ENCODE data around the gene GPR12. TPM values are rescaled to one million over a fixed set of nuclear protein-coding genes. Genes with fewer than 3 reads are reported as not detected.

Gene GPR12, protein sequence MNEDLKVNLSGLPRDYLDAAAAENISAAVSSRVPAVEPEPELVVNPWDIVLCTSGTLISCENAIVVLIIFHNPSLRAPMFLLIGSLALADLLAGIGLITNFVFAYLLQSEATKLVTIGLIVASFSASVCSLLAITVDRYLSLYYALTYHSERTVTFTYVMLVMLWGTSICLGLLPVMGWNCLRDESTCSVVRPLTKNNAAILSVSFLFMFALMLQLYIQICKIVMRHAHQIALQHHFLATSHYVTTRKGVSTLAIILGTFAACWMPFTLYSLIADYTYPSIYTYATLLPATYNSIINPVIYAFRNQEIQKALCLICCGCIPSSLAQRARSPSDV
- under 1 TPM in 1 of 3 donors, not detected in 2; 0.11 TPM for polyA plus RNA-seq

DNA sequence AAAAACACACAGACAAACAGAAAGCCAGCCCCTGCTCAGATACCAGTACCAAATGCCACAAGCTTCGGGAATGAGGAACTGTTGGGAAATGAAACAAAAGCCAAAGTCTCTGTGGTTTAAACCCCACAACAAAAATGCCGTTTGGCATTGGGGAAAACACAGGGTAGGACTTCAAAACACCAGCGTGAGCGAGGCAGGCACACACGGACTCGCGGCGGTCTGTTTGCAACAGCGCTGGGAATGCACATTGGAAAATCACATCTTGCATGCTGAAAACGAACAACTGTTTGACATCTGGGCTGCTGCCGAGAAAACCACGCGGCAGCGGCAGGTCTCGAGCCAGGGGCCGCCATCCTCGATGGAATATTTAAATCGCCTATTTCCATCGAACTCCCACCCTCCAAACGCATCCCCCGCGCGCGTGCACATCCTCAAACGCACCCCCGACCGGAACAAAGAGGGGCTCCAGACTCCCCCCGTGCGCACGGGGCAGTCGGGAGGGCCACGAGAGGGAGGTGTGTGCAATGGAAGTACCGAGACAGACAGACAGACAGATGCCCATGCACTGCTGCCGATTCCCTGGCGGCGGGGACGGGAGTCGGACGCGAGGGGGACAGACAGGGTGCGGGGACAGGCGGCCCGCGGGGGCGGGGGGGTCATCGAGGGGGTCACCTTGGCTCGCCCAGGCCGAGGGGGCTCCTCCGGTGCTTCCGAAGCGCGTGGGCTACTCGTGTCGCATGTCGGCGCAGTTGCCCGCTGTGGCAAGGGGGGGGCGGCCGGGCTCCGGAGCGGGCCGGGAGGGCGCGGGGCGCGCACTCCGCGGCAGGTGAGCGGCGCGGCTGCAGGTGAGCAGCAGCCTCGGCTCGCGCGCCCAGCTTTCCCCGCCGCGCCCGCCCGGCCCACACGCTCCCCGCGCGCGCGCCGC is at the start of gene GPR12:
Gene GPR12 (minus strand): TSS at position 880 of the 925 bp plus-strand sequence. CDS start 959 bp downstream, outside the sequence.
- Mint-ChIP-seq H3K36me3 (no peaks in the 10 kb centered on the region), H3K27me3 (ENCODE audit: low read depth in 3 of 3) (peaks cover 21 to 25% (median 24%) of the 10 kb centered on the region in 3 donors), H3K4me1 (peaks cover 12 to 17% of the 10 kb centered on the region in 2 donors), H3K27ac (no peak within 1 kb of the TSS), H3K4me3 (peak within 1 kb of the TSS; percentile 61 to 80 (median 74)), H3K9me3 (peaks cover 0 to 6% (median 0%) of the 10 kb centered on the region in 6 donors)
- DNase-seq, result no peak

DNA sequence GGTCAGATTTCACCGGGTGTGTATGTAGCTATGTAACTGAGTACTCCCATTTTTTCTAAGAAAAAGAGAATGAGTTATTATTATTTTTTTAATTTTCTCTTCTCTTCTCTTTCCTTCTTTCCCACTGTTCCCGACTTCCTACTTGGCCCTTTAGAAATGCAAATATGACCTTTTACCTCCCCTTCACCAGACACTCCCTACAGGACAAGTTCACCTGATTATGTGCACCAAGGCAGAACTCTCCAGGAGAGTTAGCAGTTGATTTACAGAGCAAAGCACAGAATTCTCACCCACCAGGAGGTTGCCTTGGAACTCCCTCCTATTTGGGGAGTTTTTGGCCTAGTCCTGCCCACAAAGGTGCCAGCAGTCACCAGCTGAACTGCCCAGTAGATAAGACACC is 49.5 kb upstream of the GPR12 start:
- Mint-ChIP-seq H3K27me3 (ENCODE audit: low read depth in 3 of 3) (peaks cover 10 to 34% (median 11%) of the 10 kb centered on the region in 3 donors), H3K9me3 (peaks cover 0 to 3% (median 0%) of the 10 kb centered on the region in 6 donors), H3K27ac (no peak overlapping the region), H3K36me3 (peaks cover 0 to 3% (median 0%) of the 10 kb centered on the region in 3 donors), H3K4me3 (no peak overlapping the region), H3K4me1 (no peaks in the 10 kb centered on the region)
- DNase-seq, result no peak

DNA sequence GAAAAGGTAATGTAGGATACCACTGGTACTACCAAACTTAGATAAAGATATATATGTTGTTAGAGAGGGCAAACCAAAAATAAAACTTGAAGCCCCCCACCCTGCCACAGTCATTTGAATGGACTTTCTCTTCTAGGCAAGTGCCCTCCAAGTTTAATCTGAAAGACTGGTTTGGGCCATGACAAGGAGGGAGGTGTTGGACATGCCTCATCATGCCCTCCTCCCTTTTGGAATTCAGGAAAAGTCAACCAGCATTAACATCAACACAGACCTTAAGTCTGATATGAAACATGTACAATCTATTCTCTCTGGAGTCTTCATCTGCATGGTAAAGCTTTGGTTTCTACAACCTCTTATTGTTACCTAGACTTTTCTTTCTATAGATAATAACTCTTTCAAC is 46.3 kb upstream of the GPR12 start:
- H3K4me3 Mint-ChIP-seq, result no peak overlapping the region
- no peak for DNase-seq
- H3K27me3 Mint-ChIP-seq (ENCODE audit: low read depth in 3 of 3), result peaks cover 6 to 42% (median 15%) of the 10 kb centered on the region in 3 donors
- H3K36me3 Mint-ChIP-seq, result peaks cover 0 to 3% (median 0%) of the 10 kb centered on the region in 3 donors
- peaks cover 0 to 9% (median under 1%) of the 10 kb centered on the region in 6 donors for H3K9me3 Mint-ChIP-seq
- no peaks in the 10 kb centered on the region for H3K4me1 Mint-ChIP-seq
- no peak overlapping the region for H3K27ac Mint-ChIP-seq

DNA sequence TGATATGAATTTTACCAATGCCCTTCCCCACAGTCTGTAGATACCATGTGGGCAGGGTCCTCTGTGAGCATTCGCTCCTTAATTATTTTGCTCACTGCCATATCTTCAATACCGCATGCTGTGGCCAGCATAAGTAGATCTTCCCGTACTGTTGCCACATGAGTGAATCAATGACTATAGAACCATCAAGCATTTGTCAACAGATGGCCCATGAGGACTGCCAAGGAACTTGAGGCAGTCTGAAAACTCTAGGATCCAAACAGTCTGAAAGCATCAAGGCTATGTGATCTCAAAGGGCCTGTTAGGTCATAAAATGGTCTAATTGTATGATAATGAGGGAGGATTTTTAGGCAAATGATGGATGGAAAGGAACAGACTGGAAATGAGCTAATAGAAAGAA is 27.4 kb upstream of the GPR12 start:
- no peak for DNase-seq
- Mint-ChIP-seq H3K36me3 (no peaks in the 10 kb centered on the region), H3K27me3 (ENCODE audit: low read depth in 3 of 3) (peaks cover 0 to 4% (median 2%) of the 10 kb centered on the region in 3 donors), H3K9me3 (no peaks in the 10 kb centered on the region), H3K27ac (no peak overlapping the region), H3K4me1 (peaks cover 22 to 23% of the 10 kb centered on the region in 2 donors), H3K4me3 (no peak overlapping the region)

DNA sequence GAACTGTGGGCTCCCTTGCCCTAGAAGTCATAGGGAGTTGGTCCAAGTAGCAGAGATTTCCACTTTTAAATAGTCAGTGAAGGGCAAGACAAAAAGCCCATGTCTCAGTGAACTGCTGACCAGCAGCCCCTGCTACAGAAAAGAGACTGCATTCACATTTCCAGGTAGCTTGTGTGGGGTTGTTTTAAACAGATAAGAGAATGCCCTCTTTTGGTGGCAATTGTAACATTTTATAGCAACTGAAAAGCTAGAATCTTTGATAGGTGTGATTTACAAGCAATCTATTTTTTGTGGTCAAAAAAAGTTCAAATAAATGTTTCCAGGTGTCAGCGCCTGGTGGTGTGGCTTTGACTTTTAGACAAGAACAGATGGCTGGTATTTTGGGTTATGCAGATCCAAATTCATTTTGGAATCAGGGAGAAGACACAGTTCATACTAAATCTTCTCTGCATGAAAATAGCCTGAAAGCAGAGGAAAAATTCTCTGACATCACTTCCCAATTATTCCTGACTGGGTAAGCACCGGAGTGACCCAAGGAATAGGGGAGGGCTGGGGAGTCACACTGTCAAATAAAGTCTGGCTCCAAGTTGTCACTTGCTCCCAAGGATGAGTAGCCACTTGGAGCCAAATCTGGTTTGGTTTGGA is 26.2 kb upstream of the GPR12 start:
- Mint-ChIP-seq H3K36me3 (no peaks in the 10 kb centered on the region), H3K4me1 (peaks cover 22 to 23% of the 10 kb centered on the region in 2 donors), H3K27me3 (ENCODE audit: low read depth in 3 of 3) (peaks cover 0 to 4% (median 2%) of the 10 kb centered on the region in 3 donors), H3K9me3 (no peaks in the 10 kb centered on the region), H3K27ac (no peak overlapping the region), H3K4me3 (peak overlapping the region in 2 of 5 donors; percentile 85 to 88)
- DNase-seq, result no peak

DNA sequence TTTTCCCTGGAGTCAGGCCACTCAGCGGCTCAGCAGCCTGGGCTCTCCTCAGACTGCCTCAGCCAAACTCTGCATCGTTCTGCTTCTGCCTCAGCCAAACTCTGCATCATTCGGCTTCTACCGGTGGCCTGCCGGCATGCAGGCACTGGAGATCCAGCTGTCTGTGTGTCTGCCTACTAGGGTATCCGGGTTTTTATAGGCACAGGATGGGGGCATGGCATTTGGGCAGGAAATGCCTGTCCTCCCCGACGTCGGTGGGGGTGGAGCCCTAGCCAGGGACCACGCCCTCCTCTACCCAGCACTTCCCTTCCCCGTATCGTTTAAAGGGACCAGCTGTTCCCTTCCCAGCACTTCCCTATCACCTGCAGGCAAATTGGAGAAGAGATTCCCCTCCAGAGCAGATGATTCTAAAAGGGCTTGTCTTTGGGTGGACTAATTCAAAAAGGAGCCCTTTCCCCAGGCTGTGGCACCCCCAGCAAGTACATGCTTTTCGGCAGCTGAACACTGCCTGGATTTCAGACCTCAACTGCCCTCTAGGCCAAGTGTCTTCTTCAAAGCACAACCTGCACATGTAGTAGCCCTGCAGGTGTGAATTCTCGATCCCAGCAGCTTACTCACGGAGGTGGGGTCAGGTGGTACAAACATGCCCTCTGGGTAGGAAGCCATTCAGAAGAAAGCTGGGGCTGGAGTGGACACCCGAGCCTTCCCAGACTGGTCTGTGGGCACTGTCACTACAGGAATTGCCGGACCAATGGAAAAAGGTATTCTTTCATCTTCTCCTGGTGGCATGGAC is 25.4 kb upstream of the GPR12 start:
- peak overlapping the region; percentile 29 to 89 (median 65) for H3K27ac Mint-ChIP-seq
- H3K4me3 Mint-ChIP-seq, result peak overlapping the region; percentile 83 to 94 (median 88)
- H3K4me1 Mint-ChIP-seq, result peaks cover 22 to 23% of the 10 kb centered on the region in 2 donors
- DNase-seq, result peak; percentile 56 to 68 (median 60)
- H3K36me3 Mint-ChIP-seq, result no peaks in the 10 kb centered on the region
- H3K27me3 Mint-ChIP-seq (ENCODE audit: low read depth in 3 of 3), result peaks cover 2 to 6% (median 4%) of the 10 kb centered on the region in 3 donors
- no peaks in the 10 kb centered on the region for H3K9me3 Mint-ChIP-seq

DNA sequence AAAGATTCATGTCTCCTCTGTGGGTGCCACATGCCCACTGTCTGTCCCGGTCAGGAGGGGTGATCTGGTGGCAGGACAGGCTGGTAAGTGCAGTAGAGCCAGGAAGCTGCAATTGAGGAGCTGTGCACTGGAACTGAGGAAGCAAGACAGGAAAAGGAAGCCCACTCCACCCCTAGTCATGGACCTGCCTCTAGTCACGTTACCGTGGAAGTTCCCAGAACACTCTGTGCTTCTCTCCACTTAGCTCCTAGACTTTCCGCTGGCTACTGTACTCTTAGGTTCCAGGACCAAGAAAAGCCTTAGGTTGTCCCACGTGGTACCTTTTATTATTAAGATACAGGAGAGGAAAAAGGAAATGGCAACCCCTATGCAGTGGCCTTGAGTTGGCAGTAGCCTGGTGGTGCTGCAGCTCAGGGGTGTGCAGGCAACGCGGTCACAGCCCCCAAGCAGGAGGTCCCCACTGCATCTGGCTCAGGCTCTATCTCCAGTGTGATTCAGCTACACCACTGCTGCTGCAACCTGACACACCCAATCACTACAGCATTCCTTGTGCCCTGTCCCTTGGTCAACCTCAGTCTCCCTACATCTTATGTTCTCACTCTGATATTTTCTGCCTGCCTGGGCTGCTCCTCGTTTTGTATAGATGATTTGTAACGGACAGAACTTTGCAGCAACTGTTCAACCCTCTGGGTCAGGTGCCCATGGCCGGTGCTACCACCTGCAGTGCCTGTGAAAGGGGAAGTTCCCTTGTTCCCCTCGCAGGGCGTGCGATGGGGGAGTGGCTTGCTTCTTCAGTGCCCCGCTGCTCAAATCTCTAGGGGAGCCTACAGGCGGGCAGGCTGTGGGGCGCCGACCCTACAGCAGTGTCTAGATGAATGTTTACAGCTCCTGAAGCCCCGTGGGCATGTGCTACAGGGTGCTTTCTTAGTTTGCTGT is 24.4 kb upstream of the GPR12 start:
- Mint-ChIP-seq H3K36me3 (no peaks in the 10 kb centered on the region), H3K9me3 (no peaks in the 10 kb centered on the region), H3K4me3 (peak overlapping the region; percentile 83 to 94 (median 88)), H3K4me1 (peaks cover 22 to 23% of the 10 kb centered on the region in 2 donors), H3K27ac (peak overlapping the region; percentile 3 to 79 (median 52)), H3K27me3 (ENCODE audit: low read depth in 3 of 3) (peaks cover 0 to 6% (median 4%) of the 10 kb centered on the region in 3 donors)
- DNase-seq, result peak in 1 of 3 donors; percentile 18

DNA sequence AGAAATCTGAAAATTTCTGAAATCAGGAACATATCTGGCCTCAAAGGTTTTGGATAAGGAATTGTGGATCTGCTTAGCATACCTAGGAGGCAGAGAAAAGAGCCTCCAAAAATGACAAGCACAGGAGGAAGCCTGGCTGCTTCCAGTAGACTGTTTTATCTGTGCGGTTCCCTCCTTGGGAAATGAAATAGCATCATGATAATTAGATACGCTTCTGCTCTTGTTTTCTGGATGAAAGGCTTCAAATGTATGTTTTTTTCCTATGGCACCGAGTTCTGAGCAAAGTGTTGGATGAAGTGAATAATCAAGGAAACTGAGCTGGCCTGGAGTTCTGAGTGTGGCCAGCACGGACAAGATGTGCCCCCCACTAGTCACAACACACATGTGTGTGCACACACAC is 19.8 kb upstream of the GPR12 start:
- Mint-ChIP-seq H3K27me3 (ENCODE audit: low read depth in 3 of 3) (peaks cover 0 to 17% (median 1%) of the 10 kb centered on the region in 3 donors), H3K27ac (no peak overlapping the region), H3K4me1 (peaks cover 9 to 12% of the 10 kb centered on the region in 2 donors), H3K36me3 (no peaks in the 10 kb centered on the region), H3K4me3 (no peak overlapping the region), H3K9me3 (no peaks in the 10 kb centered on the region)
- no peak for DNase-seq

DNA sequence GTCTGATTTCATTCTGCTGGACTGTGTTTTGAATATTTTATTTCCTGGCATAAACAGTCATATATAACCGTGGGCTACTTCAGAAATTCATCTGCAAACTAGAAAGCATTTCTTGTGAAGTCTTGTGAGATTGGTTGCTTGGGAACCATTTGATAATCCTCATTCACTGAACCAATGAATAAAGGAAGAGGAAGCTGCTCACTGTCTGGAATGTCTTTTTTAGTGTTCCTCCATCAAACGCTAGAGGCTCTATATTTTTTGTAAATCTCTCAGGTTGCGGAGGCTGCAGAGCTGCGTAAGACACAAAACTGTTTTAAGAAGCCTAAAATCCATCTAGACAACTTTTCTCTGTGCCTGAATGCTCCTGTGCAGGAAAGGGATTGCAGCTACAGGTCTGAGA is 18.7 kb upstream of the GPR12 start:
- Mint-ChIP-seq H3K36me3 (no peaks in the 10 kb centered on the region), H3K9me3 (no peaks in the 10 kb centered on the region), H3K27me3 (ENCODE audit: low read depth in 3 of 3) (peaks cover 0 to 17% (median 1%) of the 10 kb centered on the region in 3 donors), H3K27ac (no peak overlapping the region), H3K4me3 (no peak overlapping the region), H3K4me1 (peaks cover 0 to under 1% of the 10 kb centered on the region in 2 donors)
- DNase-seq, result no peak

DNA sequence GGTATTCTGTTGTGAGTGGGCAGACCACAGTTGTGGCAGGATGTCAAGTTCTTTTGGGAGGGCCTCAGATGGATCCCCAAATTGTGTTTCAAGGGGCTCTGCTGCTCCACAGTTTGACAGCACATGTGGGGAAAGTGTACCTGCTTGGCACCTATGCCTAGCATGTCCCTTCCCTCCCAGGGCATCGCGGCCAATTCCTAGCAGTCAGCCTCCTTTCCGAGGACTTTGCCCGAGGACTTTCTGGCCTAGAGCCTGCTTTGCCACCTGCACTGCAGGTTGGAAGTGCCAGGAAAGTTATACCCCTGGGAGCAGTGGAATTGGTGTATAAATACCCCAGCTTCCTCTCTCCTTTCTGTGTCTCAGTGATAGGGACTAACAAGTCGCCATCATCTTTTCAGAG is 11.9 kb upstream of the GPR12 start:
- H3K27me3 Mint-ChIP-seq (ENCODE audit: low read depth in 3 of 3), result peaks cover 0 to 5% (median 0%) of the 10 kb centered on the region in 3 donors
- H3K4me1 Mint-ChIP-seq, result no peaks in the 10 kb centered on the region
- no peak for DNase-seq
- no peaks in the 10 kb centered on the region for H3K9me3 Mint-ChIP-seq
- no peak overlapping the region for H3K4me3 Mint-ChIP-seq
- no peak overlapping the region for H3K27ac Mint-ChIP-seq
- peaks cover 0 to 4% (median 0%) of the 10 kb centered on the region in 3 donors for H3K36me3 Mint-ChIP-seq

DNA sequence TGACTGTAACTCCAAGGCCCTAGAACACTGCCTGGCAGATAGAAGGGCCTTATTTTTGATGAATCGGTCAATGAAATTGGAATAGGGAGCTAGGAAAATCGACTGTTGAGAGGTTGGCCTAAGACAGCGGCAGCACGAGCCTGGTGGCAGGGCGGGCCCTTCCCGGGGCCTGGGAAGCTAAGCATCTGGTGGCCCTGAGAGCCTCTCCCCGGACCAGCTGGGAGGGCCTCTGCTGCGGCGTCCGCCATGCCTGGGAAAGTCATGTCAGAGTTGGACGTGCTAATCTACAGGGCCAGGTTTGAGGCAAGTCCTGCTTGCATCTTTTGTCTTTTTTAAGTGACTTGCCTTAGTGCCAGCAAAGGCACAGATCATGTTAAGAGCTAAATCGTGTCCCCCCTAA is 11.2 kb upstream of the GPR12 start:
- peaks cover 0 to 2% (median 0%) of the 10 kb centered on the region in 3 donors for H3K27me3 Mint-ChIP-seq (ENCODE audit: low read depth in 3 of 3)
- H3K27ac Mint-ChIP-seq, result no peak overlapping the region
- H3K4me1 Mint-ChIP-seq, result no peaks in the 10 kb centered on the region
- no peak for DNase-seq
- peaks cover 0 to 4% (median 0%) of the 10 kb centered on the region in 3 donors for H3K36me3 Mint-ChIP-seq
- H3K9me3 Mint-ChIP-seq, result no peaks in the 10 kb centered on the region
- no peak overlapping the region for H3K4me3 Mint-ChIP-seq

DNA sequence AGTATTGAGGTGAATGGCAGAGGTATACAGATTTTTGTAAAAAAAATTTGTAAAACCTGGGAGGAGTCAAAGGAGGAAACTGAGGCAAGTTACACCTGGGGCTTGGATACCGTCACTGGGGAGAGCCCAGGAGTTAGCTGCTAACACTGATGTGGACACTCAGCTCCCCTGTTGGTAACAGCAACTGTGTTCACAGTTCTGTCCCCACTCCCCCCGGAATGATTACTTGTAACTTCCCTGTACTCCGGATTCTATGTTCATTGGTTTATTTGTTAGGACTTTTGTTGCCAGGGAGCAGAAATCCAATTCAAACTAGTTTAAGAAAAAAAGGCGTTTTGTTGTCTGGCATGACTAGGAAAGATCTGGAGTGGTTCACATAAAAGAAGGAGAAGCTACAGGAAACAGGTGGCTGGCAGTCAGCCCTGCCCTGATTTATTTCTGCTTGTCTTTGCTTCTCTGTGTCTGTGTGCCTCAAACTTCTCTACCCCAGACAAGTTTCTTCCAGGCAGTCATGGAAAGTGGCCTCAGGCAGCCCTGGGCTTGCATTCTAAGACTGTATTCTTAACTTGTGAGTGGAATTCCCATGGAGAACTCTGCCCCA is 2.3 kb upstream of the GPR12 start:
- H3K27me3 Mint-ChIP-seq (ENCODE audit: low read depth in 3 of 3), result peaks cover 20 to 27% (median 23%) of the 10 kb centered on the region in 3 donors
- no peak overlapping the region for H3K27ac Mint-ChIP-seq
- DNase-seq, result no peak
- H3K9me3 Mint-ChIP-seq, result peaks cover 0 to 6% (median 0%) of the 10 kb centered on the region in 6 donors
- no peaks in the 10 kb centered on the region for H3K36me3 Mint-ChIP-seq
- no peak overlapping the region for H3K4me3 Mint-ChIP-seq
- H3K4me1 Mint-ChIP-seq, result peaks cover 12 to 17% of the 10 kb centered on the region in 2 donors
